ENCODE results near the gene PDGFD. TPM values are rescaled to one million over a fixed set of nuclear protein-coding genes. Genes with fewer than 3 reads are reported as not detected.
"Not testable (repeated sequence)": the region's sequence is repeated elsewhere in the genome, so short reads cannot be mapped to it uniquely, and the experiment has no call there.

Gene PDGFD
- total RNA-seq, 1 donor from 2014 or later: 0.76 TPM

DNA sequence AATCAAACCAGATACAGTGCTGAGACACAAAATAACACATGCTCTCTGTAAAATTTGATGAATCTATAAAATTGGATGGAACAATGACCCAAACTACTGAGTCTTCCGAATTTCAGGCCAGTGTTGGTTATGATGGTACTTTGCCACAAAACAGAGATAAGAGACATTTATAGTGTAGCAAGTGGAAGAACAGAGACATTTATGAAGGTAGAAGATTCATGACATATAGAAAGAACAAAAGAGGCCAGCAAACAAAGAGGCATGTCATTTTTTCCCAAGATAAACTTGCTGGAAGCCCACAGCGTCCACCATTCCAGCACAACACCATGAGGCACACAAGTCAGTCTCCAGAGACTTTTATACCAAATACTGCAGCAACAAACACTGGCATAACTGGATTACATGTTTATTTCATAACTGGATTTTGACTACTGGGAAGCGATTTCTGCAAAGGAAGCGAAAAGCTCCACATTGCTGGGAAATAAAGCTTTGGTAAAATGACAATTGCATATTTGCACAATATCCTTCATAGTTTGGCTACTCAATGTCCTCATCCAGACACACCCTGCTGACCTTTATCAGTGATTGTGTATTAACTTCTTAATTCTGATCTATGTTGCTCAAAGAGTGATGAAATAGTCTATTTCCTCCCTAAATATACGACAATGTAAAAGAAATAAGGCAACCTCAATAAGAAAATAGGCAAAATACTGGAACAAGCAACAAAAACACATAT lies 110.0 kb downstream of the PDGFD start:
- ATAC-seq: no peak

DNA sequence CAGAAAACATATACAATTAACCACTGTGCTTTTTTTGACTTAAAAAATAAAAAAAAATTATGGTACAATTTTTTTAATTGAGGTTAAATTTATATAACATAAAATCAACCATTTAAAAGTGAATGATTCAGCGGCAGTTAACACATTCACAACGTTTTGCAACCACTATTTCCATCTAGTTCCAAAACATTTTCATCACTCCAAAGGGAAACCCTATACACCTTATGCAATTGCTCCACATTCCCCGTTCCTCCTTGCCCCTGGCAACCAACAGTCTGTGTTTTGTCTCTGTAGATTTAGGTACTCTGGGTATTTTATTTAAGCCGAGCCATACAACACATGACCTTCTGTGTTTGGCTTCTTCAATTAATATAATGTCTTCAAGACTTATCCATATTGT lies 112.2 kb downstream of the PDGFD start:
- ATAC-seq: no peak

DNA sequence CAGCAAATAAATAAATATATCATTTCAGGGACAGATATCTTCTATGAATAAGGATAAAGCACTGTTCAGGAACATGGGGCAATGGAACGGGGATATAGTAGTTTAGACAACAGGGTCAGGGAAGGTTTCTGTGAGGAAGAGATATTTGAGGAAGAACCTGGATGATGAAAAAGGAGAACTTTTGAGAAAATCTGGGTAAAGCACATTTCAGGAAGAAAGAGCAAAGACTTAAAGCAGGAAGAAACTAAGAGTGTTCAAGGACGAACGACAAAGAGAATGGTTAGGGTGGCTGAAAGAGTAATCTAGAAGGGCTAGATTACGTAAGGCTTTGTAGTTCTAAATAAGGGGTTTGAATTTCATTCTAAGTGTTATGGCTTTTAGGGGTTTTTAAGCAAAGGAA lies 114.8 kb downstream of the PDGFD start:
- no peak for ATAC-seq

DNA sequence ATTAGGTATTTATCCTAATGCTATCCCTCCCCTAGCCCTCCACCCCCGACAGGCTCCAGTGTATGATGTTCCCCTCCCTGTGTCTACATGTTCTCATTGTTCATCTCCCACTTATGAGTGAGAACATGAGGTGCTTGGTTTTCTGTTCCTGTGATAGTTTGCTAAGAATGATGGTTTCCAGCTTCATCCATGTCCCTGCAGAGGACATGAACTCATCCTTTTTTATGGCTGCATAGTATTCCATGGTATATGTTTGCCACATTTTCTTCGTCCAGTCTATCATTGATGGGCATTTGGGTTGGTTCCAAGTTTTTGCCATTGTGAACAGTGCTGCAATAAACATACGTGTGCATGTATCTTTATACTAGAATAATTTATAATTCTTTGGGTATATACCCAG lies 117.1 kb downstream of the PDGFD start:
- ATAC-seq: not testable (repeated sequence)

DNA sequence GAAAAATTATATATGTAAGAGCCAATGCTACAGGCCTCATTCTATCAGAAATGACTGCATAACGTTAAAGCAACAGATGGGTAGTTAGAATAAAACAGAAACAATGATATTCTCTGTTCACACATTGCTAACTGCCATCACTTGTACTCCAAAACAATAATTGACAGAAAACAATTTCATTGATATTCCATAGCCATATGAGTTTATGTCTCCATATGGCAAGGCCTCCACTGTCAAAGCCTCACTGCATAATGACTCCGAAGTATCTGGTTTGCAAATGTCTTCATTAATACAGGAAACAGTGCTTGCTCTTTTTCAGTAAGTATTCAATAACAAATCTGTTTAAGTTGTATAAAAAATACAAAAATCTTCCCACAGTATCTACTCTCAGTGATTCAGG lies 117.6 kb downstream of the PDGFD start:
- ATAC-seq: no peak

DNA sequence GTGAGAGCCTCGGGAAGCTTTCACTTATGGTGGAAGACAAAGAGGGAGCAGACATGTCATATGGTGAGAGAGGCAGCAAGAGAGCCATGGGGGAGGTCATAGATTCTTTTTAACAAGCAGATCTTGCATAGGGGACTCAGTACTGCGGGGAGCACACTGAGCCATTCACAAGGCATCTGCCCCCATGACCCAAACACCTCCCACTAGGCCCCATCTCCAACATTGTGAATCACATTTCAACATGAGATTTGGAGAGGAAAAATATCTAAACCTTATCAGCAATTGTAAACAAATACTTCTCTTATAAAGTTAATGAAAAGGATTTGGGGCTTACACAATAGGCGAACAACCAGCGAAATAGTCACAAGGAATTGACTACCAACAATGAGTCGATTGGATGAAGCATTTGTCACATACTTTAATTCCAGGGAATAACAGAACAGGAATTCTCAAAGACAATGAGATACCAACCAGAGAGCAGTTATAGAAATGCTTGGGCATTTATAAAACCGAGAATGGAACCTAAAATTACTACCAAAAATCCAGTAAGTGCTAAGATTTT lies 120.2 kb downstream of the PDGFD start:
- ATAC-seq: no peak

DNA sequence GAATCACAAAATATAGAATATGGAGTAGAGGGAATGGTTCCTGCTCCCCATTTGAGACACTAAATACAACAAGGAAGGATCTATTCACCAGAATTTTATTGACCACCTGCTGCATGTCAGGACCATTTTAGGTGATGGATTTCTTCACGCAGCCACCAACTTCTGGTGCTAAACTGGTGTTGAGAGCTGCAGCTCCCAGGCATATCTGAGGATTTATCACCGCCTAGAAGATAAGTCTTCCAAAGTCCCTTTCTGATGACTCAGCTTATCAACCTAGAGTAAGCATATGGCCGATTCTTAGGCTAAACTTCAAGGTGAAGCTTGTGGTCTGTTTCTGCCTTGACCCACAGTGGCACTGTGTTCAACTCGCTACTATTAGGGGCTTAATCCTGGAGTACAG lies 120.8 kb downstream of the PDGFD start:
- no peak for ATAC-seq

DNA sequence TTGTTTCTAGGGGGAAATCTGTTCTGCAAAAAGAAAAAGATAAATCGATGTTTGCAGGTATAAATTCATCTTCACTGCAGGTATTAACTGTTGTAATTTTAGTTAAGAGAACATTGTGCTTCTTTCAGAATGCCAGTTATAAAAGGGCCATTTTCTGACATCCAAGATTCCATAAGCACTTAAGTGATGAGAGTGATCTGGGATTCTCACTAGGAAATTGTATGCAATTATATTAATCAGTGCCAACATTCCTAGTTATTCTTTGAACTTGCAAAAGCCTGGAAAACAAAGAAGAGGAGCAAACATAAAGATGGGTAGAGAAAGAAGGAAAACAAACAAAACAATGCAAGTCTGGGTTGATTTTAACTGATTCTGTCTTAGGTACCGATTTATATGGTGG lies 122.2 kb downstream of the PDGFD start:
- ATAC-seq: no peak

DNA sequence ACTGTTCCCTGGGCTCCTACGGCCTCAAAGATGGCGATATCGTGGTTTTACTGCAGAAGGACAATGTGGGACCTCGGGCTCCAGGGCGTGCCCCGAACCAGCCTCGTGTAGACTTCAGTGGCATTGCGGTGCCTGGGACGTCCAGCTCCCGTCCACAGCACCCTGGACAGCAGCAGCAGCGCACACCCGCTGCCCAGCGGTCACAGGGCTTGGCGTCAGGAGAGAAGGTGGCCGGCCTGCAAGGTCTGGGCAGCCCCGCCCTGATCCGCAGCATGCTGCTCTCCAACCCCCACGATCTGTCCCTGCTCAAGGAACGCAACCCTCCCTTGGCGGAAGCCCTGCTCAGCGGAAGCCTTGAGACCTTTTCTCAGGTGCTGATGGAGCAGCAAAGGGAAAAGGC lies 127.0 kb downstream of the PDGFD start:
- ATAC-seq: no peak

DNA sequence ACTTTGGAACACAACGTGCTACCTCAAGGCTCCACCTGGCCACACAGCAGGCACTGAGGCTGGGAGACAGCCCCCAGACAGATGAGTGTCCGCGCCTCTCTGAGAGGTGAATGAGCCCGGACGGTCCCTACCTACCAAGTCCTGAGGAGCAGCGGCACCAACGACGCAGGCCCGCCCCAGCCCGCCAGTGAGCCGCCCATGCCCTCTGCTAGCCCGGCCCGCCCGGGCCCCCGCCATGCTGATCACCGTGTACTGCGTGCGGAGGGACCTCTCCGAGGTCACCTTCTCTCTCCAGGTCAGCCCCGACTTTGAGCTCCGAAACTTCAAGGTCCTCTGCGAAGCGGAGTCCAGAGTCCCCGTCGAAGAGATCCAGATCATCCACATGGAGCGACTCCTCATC lies 127.4 kb downstream of the PDGFD start, which contains the start of gene DDI1:
Gene DDI1 (plus strand): TSS at position 53 of the 400 bp plus-strand sequence. CDS start 183 bp downstream, at position 236.
- ATAC-seq: no peak

DNA sequence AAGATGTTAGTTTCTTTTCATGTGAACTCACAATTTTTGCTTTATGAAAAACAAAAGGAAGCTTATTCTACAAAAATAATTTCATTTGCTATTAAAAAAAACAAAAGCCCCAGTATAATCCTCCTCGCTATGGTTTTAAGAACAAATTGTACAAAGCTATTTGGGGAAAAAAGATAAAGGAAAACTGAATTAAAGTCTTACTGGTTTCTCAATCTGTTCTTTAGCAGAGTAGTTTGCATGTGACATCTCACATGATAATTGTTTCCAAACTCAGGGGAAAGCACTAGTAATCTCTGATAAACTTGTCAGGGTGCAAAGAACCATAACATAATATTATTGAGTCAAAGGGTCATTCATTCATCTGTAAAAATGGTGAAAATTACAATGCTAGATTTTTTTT lies 130.4 kb downstream of the PDGFD start:
- no peak for ATAC-seq

DNA sequence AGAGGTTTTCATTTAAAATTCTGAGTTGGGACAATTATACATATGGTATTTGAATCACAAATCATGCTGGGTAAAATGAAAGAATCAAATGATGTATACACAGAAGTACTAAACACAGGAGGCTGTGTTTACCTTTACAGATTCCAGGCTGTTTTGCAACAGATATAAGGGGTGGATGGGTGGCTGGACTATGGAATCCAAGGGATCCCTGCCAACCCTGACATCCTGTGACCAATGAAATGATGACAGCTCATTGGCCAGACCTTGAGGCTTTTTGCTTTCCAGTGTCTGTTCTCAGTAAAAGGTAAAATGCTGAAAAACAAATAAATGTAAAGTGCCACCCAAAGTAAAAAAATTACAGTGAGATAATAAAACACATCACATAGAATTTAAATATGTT lies 130.8 kb downstream of the PDGFD start:
- no peak for ATAC-seq

DNA sequence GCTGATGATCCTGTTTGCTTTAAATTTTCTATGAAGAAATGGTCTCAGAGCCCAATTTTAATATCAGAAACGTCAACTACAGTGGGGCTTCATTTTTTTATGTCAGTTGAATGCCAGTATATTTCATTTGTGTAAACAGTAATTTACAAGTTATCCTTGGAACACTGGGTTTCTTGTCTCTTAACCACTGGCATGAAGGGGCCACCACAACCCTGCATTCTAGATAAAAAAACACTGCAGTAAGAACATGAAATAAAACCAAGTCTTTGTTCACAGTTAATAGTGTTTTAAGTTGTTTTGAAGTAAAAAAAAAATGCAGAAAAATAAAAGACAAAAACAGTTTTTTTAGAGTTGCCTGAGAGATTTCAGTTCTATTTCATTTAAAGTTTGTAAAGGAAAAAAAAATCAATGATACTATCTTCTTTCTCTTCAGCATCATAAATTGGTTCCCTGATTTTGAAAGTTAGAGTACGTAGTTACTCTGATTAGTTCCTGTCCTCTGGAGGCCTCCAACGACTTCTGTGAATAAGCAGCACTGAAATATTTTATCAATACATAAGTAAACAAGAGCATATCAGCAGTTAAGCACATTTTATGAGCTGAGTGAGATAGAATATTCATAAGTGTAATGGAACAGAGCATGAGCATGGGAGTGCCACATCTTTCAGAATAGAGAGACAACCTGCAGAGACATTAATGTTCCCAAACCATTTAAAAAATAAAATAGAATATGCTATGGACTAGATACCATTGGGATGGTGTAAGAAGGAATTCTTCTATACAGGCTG lies 135.3 kb downstream of the PDGFD start:
- ATAC-seq: no peak

DNA sequence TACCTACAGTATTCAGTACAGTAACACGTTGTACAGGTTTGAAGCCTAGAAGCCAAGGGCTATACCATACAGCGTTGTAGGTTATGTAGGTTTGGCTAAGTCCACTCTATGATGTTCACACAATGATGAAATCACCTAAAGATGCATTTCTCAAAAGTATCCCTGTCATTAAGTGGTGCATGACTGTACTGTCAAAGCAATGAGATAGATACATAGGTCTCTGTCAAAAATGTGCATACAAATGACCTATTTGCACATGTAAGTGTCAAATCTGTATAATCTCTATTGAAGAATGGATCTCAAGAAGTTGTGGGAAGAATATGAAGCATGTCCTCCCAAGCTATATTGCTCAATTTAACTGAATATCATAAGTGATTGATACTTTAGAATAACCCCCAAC lies 139.4 kb downstream of the PDGFD start:
- ATAC-seq: no peak

DNA sequence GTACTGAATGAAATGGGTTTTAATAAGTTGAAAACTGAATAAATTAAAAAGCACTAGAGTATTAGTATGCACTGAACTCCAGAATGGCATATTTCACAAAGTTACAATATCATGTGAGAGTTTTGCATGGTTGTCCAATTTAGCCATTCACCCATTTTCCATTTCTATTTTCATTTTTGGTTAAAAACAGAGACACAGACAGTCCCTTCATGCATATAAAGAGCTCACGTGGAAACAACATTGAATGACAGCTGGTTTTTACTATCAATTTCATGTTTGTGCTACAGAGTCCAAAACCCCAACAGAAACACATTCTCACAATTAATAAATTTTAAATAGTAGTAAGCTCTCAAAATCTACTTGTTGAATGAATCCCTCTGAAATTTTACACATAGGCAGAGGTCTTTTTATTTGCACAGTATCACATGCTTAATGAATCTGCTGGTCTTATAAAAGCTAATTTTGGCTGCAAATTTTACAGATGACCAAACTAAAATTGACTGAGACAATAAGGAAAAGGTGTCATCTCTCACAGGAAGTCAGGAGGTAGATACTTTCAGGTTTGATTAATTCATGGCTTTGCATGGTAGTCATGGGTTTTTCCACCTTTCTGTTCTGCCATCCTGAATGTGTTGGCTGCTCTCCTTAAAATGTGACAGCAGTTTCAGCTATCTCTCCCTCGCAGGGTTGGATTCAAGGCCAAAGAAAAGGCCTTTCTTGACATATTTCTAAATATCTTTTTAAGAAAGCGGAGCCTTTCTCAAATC lies 148.1 kb downstream of the PDGFD start:
- no peak for ATAC-seq

DNA sequence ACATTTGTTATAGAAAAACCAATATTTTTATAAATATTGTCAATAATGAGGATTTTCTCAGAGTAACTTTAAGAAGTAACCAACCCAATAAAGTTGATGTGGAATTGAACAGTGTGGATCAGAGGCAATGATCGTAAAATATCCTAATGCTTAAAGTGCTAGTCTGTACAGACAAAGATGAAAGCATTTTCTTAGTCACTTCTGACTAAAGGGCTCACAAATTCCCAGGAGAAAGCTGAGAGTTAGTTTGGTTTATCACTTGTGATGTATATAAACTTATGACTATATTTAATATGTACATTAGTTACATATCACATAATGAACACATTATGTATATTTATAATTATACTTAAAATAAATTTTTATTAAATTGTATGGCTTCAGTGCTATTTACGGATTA lies 152.9 kb downstream of the PDGFD start:
- no peak for ATAC-seq

DNA sequence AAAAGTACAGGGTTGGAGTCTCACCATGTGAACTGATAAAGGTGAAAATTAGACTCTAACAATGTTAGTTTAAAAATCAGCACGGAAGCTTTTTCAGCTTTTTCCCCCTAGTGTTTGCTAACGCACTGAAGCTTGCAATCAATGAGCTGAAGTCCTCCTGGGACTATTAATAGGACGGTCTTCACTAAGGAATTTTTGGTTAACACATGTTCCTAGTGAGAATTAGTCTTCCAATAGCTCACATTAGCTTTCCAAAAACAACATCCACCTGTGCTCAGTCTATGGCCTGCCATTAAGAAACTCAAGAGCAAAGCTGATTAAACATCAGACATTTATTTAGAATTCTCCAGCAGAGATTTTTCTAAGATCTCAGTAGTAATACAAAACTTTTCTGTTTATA lies 154.2 kb downstream of the PDGFD start:
- ATAC-seq: no peak

DNA sequence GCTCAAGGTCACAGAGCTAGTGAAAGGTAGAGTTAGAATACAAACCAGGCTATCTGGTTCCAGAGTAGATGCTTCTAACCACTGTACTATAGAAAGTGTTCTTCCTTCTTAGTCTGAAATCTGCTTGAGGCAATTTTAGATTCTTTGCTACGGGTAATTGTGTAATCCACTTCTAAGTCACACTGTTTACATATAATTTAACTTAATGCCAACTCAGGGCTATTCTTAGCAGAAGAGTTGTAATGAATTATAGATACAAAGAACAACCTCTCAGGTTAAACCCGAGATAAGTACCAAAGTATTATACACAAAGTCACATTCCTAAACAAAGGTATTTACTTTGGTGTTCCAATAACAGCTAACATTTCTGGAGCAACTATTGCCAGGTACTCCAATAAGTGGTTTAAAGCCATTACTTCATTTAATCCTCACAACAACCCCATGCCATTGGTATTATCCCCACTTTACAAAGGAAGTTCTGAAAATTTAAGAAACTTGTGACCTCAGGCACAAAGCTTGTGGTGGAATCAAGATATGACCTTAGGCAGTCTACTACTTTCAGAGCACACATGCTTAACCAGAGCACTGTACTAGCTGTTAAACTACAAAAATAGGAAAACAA lies 158.6 kb downstream of the PDGFD start:
- ATAC-seq: peak; percentile 91

DNA sequence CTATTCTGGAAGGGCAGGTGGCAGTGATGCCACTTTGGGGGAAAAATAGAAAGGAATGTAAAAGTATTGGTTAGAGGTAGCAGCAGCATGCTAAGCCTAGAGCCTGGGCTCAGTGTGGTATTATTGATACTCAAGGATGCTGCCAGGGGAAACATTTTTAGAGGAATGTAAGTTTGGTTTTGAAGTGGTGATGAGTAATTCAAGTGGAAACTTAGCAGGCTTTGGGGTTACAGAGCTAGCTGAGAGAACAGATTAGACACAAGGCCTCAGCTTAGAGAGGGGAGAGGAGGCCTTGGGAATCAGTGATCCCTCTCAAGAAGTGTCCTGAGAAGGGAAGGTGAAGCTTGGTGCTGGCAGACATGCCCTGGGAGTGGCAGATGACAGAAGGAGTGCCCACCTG lies 160.5 kb downstream of the PDGFD start:
- no peak for ATAC-seq

DNA sequence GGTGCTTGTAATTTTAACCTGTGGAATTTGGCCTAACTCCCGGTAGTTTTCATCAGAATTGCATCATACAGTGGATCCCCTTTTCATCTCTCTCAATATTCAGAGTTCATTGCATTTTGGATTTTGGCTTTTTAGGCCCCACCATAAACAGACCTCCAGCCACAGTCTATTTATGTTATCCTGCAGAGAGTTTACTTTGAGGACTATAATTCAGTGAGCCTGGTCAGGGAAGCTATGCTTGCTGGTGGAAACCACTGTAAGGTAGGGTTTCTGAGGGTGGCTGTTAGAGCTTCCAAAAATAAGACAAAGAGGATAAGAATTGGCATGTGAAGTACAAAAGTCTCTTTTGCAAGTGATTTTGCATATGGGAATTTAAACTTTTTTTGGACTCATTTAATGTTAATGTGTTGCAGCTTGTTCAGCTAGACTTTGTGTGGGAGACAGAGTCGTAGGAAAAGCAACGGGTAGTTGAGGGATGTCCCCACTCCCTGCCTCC lies 162.3 kb downstream of the PDGFD start:
- no peak for ATAC-seq

DNA sequence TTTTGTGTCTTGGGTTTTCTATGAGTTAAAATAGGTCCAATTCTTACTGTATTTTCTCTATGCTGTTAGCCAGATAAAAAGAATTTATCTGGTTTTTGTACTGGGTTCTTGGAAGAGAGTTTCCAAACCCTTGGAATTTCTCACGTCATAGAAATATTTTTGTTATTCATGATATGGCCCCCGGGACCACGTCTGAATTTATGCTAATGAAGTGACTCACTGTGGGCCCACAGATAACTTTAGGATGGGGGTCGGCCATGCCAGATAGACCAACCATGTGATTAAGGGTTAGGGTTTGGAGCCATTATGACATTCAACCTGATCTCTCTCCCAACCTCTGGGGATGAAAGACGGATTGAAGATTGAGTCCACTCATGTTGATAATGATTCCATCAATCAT lies 163.1 kb downstream of the PDGFD start:
- no peak for ATAC-seq

DNA sequence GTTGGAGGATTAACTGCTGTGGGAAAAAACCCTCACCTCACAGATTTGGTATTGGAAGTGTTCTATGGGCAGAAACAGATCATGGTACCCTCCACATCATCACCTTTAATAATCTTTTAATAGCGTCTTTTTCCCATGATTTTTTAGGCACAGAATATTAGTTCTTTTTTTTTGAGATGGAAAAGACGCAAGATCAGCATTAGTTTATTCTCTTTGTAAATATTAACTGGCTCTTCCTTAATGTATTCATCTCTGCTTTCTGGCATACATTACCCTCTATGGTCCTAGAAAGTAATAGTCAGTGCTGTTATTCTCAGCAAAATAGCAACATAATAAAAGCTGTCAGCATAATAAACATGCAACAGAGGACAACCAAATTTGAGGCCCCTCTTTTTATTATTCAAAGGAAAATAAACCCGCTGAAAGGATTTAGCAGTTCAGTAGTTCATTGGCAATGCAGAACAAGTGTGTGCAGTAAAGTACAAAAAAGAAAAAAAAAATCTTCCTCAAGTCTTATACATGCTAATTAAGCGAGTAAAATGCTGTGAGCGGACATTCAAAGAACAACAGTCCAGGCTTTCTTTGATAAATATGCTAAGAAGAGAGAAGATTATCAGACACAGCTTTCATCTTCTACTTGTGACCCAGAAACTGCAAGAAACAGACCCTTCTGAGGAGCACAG lies 165.0 kb downstream of the PDGFD start:
- no peak for ATAC-seq

Measured in esophagus mucosa (tissue), 1 donor.